GM08714 (cell line): ENCODE data around the gene ANKRD11.
A peak's percentile ranks its signal among the peaks of the same experiment; 100 is the strongest.
"Not testable (repeated sequence)": the region's sequence is repeated elsewhere in the genome, so short reads cannot be mapped to it uniquely, and the experiment has no call there.

Experiments
- H3K4me3 ChIP-seq: fragments of 200-500 bp; sonication (Bioruptor generic); 2 replicates; pipeline ENCODE4 v1.5.1; 2014; ENCODE audit warnings: mild to moderate bottlenecking, low read length, inconsistent platforms
- ZNF274 ChIP-seq: IDR thresholded peaks from 2 replicates; pipeline ENCODE4 v1.6.1; 2012; ENCODE audit warnings: mild to moderate bottlenecking, low read depth, low read length

Gene ANKRD11

GRCh38 chr16:89366561-89367537 lies 123.5 kb downstream of the ANKRD11 start:
- no peak overlapping the region for H3K4me3 ChIP-seq
- no peak for TF ChIP-seq ZNF274

GRCh38 chr16:89365996-89366395 lies 124.4 kb downstream of the ANKRD11 start:
- no peak overlapping the region for H3K4me3 ChIP-seq
- no peak for TF ChIP-seq ZNF274

- no peak overlapping the region for H3K4me3 ChIP-seq
- TF ChIP-seq ZNF274 = no peak
Observed at GRCh38 chr16:89365044-89365467, 125.3 kb downstream of the ANKRD11 start.

- no peak overlapping the region; the same call in 1 of the 2 replicates for H3K4me3 ChIP-seq
- no peak for TF ChIP-seq ZNF274
Observed at GRCh38 chr16:89364606-89365005, 125.8 kb downstream of the ANKRD11 start.

GRCh38 chr16:89363621-89364393 lies 126.6 kb downstream of the ANKRD11 start:
- no peak for TF ChIP-seq ZNF274
- no peak overlapping the region; the same call in 1 of the 2 replicates for H3K4me3 ChIP-seq

- H3K4me3 ChIP-seq = not testable (repeated sequence)
Observed at GRCh38 chr16:89362540-89363223, 127.7 kb downstream of the ANKRD11 start.

GRCh38 chr16:89361751-89362539 lies 128.4 kb downstream of the ANKRD11 start:
- peak overlapping the region; percentile 21; the same call in 1 of the 2 replicates for H3K4me3 ChIP-seq
- no peak for TF ChIP-seq ZNF274

- H3K4me3 ChIP-seq = peak overlapping the region; percentile 21; the same call in 1 of the 2 replicates
- TF ChIP-seq ZNF274 = no peak
Observed at GRCh38 chr16:89360760-89361435, 129.5 kb downstream of the ANKRD11 start.

GRCh38 chr16:89359264-89360147 lies 130.9 kb downstream of the ANKRD11 start:
- peak overlapping the region; percentile 0; the same call in 1 of the 2 replicates for H3K4me3 ChIP-seq
- TF ChIP-seq ZNF274 = no peak

- H3K4me3 ChIP-seq = no peak overlapping the region
- no peak for TF ChIP-seq ZNF274
Observed at GRCh38 chr16:89358030-89359005, 132.0 kb downstream of the ANKRD11 start.
